HL-60 (cell line): ENCODE results near the gene PRRC2B.

Experiments used
- GABPA ChIP-seq: IDR thresholded peaks from 2 replicates; pipeline ENCODE4 v1.6.1; 2012; ENCODE audit warnings: low read depth
- POLR2AphosphoS5 ChIP-seq: IDR thresholded peaks from 2 replicates; pipeline ENCODE4 v1.6.1; 2012; ENCODE audit warnings: low read depth
- TF ChIP-seq, protein P1 (sequence below): IDR thresholded peaks from one replicate; pipeline ENCODE4 v1.5.1; 2011; ENCODE audit warnings: low read length, control low read depth, inconsistent platforms; ENCODE audit not compliant: insufficient read depth
- TF ChIP-seq, protein P2 (sequence below): IDR thresholded peaks from 2 replicates; pipeline ENCODE4 v1.6.1; 2012; ENCODE audit warnings: low read depth; ENCODE audit not compliant: insufficient replicate concordance

DNA sequence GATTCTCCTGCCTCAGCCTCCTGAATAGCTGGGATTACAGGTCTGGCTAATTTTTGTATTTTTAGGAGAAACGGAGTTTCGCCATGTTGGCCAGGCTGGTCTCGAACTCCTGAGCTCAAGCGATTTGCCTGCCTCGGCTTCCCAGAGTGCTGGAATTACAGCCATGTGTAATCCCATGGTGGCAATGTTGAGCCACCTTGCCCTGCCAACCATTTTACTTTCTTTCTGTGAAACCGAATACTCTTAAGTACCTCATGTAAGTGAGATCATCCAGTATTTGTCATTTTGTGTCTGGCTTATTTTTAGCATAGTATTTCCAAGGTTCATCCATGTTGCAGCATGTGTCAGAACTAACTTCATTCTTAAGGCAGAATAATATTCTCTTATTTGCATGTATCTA lies 8.2 kb downstream of the PRRC2B start:
- TF ChIP-seq, protein P1, sequence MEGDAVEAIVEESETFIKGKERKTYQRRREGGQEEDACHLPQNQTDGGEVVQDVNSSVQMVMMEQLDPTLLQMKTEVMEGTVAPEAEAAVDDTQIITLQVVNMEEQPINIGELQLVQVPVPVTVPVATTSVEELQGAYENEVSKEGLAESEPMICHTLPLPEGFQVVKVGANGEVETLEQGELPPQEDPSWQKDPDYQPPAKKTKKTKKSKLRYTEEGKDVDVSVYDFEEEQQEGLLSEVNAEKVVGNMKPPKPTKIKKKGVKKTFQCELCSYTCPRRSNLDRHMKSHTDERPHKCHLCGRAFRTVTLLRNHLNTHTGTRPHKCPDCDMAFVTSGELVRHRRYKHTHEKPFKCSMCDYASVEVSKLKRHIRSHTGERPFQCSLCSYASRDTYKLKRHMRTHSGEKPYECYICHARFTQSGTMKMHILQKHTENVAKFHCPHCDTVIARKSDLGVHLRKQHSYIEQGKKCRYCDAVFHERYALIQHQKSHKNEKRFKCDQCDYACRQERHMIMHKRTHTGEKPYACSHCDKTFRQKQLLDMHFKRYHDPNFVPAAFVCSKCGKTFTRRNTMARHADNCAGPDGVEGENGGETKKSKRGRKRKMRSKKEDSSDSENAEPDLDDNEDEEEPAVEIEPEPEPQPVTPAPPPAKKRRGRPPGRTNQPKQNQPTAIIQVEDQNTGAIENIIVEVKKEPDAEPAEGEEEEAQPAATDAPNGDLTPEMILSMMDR, result no peak
- no peak for TF ChIP-seq POLR2AphosphoS5
- TF ChIP-seq, protein P2, sequence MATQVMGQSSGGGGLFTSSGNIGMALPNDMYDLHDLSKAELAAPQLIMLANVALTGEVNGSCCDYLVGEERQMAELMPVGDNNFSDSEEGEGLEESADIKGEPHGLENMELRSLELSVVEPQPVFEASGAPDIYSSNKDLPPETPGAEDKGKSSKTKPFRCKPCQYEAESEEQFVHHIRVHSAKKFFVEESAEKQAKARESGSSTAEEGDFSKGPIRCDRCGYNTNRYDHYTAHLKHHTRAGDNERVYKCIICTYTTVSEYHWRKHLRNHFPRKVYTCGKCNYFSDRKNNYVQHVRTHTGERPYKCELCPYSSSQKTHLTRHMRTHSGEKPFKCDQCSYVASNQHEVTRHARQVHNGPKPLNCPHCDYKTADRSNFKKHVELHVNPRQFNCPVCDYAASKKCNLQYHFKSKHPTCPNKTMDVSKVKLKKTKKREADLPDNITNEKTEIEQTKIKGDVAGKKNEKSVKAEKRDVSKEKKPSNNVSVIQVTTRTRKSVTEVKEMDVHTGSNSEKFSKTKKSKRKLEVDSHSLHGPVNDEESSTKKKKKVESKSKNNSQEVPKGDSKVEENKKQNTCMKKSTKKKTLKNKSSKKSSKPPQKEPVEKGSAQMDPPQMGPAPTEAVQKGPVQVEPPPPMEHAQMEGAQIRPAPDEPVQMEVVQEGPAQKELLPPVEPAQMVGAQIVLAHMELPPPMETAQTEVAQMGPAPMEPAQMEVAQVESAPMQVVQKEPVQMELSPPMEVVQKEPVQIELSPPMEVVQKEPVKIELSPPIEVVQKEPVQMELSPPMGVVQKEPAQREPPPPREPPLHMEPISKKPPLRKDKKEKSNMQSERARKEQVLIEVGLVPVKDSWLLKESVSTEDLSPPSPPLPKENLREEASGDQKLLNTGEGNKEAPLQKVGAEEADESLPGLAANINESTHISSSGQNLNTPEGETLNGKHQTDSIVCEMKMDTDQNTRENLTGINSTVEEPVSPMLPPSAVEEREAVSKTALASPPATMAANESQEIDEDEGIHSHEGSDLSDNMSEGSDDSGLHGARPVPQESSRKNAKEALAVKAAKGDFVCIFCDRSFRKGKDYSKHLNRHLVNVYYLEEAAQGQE, result no peak
- no peak for TF ChIP-seq GABPA
